GM10847 (cell line): Measurements from ENCODE around the gene CHST14.

Experiments used
- POLR2A ChIP-seq: IDR thresholded peaks from 2 replicates; pipeline ENCODE4 v1.6.1; 2011; ENCODE audit not compliant: insufficient read length; ENCODE audit errors: extremely low read depth

The CHST14 gene

DNA sequence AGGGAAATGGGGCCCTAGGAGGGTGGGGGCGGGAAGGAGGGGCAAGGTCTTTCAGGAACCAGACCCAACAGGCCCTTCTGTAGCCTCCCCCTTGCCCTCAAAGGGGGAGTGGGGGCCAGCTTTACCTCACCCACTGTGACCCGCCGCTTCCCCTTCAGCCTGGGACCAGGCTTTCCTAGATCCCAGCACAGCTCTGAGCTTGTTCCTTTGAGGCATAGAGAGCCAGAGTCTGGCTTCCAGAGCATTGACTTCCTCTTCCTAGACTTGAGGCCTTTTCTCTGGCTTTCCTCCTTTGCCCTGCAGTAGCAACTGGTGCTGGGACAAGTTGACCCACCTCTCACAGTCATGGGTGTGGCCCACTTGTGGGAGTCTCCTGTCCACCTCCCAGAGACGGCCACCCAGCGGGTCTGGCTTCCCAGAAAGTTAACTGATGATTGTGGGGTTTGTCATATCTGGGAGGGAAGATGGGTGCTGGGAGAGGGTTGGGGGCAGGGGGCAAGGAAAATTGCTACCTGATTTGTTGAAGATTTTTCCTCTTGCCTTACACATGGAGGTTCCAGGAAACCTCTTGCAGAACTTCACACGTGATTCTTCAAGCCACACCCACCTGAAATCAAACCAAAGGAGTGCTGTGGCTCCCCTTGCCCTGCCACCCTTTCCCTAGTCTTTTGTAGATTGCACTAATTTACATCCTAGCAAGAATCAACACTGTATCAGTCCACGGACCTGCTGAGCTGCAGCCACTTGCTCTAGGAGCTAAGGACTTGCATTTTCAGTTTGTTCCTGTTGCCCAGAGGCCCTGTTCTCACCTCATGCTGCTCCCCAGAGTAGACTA, 4.1 kb upstream of the CHST14 start:
- TF ChIP-seq POLR2A: no peak

DNA sequence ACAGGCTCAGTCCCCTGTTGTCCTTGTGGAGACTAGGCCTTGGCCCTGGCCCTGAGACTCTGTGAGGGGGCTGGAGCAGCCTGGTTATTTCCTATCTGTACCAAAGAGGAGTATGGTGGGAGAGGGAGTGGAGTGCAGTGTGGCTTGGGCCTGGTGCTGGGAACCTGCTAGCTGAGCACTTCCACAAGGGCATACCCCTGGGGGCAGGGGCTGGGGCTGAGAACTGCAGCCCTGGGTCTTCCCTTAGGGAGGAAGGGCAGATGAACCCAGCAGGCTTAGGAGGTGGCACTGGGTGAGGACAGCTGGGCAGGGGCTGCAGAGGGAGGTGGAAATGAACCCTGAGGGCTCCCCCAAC, 3.5 kb upstream of the CHST14 start:
- no peak for TF ChIP-seq POLR2A

DNA sequence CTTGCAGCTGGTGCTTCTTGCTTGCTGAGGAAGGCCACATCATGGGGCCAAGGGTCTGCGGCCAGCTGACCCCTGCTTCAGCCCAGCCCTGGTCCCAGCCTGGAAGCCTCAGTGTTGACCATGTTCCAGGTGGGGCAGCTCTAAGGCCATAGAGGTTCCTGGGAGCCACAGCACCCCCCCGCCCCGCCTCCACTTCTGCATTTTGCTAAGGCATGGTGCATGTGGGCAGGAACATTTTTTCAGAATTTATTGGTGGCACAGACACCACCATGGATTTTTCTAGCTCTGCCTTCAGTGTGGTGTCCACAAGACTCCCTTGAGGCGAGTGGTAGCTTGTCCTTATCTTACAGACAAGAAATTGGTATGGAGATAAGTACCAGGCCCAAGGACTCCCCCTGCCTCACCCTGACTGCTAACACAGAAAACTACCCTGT, 1.9 kb upstream of the CHST14 start:
- no peak for TF ChIP-seq POLR2A

DNA sequence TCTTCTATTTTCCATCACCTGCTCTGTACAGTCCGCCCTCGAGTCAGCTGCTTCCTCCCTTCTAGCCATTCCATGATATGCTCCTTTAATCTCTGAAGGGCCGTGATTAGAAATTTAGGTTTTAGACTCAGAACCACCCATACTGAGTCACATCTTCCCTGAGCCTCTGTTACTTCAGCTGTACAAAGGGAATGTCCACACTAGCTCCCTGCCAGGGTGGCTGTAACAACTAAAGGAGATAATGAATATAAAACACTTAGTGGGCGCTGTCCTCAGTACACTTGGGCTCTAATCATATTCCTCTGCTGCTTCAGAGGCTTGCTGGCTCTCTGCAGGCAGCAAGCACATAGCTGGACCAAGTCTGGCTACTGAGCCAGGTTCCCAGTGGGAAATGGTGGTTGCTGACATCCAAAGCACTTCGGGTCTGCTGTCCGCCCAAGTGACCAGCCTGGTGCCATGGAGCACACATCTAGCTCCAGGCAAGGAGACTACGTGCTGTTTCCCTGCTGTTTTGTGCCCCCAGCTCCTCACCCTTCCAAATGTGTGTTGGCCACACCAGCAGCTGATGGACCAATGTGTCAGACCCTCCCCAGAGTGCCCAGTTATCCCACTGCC, 901 bp upstream of the CHST14 start:
- no peak for TF ChIP-seq POLR2A

DNA sequence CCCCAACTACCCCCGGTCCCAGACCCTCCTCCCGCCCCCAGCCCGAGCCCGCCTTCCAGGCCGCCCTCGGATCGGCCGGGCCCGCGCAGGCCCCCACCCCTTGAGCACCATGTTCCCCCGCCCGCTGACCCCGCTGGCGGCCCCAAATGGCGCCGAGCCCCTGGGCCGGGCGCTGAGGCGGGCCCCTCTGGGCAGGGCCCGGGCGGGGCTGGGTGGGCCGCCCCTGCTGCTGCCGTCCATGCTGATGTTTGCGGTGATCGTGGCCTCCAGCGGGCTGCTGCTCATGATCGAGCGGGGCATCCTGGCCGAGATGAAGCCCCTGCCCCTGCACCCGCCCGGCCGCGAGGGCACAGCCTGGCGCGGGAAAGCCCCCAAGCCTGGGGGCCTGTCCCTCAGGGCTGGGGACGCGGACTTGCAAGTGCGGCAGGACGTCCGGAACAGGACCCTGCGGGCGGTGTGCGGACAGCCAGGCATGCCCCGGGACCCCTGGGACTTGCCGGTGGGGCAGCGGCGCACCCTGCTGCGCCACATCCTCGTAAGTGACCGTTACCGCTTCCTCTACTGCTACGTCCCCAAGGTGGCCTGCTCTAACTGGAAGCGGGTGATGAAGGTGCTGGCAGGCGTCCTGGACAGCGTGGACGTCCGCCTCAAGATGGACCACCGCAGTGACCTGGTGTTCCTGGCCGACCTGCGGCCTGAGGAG, 472 bp downstream of the CHST14 start:
- no peak for TF ChIP-seq POLR2A

DNA sequence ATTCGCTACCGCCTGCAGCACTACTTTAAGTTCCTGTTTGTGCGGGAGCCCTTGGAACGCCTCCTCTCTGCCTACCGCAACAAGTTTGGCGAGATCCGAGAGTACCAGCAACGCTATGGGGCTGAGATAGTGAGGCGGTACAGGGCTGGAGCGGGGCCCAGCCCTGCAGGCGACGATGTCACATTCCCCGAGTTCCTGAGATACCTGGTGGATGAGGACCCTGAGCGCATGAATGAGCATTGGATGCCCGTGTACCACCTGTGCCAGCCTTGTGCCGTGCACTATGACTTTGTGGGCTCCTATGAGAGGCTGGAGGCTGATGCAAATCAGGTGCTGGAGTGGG, 995 bp downstream of the CHST14 start:
- TF ChIP-seq POLR2A: no peak

DNA sequence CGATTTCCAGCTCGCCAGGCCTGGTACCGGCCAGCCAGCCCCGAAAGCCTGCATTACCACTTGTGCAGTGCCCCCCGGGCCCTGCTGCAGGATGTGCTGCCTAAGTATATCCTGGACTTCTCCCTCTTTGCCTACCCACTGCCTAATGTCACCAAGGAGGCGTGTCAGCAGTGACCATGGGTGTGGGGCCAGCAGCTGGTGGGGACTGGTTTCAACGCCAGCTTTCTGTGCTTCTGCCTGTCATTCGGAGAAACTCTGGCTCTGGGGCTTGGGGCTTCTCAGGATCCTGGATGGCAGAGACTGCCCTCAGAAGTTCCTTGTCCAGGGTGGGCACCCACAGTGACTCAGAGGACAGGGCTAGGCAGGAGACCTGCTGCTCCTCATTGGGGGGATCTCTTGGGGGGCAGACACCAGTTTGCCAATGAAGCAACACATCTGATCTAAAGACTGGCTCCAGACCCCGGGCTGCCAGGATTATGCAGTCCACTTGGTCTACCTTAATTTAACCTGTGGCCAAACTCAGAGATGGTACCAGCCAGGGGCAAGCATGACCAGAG, 1.5 kb downstream of the CHST14 start:
- no peak for TF ChIP-seq POLR2A

DNA sequence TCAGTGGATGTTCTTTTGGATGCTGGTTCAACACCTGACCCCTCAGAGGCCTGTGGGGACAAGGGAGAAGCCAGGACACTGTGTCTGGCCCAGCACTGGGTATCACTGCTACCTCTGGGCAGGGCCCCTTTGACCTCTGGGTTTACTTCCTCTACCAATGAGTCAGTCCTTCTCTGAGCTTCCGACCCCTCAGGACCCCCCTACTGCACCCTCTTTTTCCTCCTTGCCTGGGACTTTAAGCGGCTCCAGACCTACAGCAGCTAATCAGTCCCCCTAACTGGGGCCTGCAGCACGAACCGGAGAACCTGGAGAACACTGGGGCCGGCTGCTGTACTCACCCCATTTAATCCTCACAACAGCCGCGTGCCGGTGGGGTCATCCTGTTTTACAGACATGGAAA, 3.8 kb downstream of the CHST14 start:
- TF ChIP-seq POLR2A: no peak

DNA sequence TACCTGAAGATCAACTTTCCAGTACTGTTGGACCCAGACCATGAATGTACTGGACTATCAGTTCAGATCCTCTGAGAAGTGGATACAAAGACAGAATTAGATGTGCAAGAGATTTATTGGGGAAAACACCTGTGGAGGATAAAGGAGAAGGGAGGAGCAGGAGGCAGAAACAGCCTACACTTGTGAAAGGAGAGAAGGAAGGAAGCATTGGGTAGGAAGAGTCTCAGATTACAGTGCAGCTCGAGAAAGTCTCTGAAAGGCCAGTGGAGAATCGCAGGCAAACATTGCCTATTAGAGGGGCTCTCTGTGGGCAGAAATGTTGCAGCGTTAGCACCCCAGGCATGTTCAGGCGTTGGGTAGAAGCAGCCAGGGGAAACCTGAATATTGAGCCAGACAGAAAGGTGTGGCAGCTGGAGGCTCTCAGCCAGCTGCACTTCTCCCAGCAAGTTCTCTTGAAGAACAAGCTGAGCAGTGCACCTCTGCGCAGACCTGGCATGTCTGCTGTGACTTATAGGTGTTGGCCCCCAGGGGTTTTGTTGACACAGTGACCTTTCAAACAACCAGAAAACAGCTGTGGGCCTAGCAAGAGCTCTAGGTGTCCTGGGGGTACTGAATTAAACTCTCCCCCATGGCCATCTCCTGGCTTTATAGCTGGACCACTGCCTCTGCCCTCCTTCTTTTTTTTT, 7.0 kb downstream of the CHST14 start:
- TF ChIP-seq POLR2A: no peak

DNA sequence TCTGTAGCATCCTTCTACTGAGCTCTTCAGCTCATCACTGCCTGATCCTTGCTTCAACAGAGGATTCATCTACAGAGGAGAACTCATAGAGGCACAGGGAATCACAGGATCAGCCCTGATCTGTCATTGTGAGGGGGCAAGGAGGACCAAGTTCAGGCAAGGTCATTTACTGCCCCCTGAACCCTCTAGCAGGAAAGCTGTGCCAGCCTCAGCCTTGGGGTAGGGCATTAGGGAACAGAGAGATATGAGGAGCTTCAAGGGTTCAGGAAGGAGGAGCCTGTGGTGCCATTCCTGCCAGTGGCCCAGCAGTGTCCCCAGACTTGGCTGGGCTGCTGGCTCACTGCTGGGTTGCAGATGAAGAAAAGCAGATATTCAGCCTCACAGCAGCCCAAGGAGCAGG, 8.2 kb downstream of the CHST14 start:
- no peak for TF ChIP-seq POLR2A

DNA sequence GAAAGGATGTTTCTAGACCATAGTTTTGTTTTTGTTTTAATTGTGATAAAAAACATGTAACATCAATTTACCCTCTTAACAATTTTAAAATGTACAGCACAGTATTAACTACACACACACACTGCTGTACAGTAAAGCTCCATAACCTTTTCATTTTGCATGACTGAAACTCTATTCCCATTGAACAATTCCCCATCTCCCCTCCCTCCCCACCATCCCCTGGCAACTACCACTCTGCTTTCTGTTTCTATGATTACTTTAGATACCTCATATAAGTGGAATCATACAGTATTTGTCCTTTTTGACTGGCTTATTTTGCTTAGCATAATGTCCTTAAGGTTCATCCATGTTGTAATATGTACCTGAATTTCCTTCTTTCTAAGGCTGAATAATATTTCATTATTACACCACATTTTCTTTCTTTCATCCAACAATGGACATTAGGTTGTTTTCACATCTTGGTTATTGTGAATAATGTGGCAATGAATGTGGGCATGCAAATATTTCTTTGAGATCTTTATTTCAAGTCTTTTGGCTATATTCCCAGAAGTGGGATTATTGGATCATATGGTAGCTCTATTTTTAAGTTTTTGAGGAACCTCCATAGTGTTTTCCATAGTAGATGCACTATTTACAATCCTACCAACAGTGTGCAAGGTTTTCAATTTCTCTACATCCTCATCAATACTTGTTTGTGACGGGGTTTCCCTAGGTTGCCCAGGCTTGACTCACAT, 10.7 kb downstream of the CHST14 start:
- no peak for TF ChIP-seq POLR2A

DNA sequence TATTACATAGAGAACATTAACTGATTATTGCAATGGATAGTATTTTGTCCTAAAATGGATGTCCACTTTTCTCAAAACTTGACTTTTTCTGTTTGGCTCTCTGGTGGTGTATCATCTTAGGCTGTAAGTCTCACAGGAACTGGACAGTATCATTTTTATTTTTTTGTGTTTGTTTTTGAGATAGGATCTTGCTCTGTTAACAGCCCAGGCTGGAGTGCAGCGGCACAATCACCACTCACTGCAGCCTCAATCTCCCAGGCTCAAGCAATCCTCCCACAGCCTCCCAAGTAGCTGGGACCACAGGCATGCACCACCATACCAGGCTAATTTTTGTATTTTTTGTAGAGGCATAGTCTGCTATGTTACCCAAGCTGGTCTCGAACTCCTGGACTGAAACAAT, 13.1 kb downstream of the CHST14 start:
- no peak for TF ChIP-seq POLR2A

DNA sequence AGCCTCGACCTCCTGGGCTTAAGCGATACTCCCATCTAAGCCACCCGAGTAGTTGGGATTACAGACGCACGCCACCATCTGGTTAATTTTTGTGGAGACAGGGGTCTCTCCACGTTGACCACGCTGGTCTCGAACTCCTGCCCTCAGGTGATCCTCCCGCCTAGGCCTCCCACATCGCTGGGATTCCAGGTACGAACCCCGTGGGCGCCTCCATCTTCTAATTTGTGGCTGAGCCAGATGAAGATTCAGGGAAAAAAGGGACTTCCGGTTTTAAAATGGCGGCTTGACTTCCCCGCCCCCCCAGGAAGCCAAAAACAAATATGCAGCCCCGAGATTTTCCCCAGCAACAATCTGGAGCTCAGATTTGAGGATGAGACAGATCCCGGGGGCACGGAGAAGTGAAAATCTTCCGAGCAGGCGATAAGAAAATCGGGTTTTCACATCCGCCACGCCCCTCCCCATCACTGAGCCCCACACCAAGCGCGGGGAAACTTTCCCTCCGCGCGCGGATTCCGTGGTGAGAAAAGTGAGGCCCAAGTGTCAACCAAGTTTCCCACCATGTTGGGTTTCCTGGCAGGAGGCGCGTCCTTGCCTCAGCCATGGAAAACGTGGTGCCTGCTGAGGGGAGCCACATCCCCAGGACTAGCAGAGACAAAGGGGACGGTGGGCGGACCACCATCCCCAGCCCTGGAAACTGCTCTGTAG, 15.4 kb downstream of the CHST14 start:
- TF ChIP-seq POLR2A: no peak
